Uterus (tissue), 4 donors: Measurements from ENCODE around the gene IFNAR2. TPM values are rescaled to one million over a fixed set of nuclear protein-coding genes. Genes with fewer than 3 reads are reported as not detected.
A peak's percentile ranks its signal among the peaks of the same experiment; 100 is the strongest.

Experiments used
- DNase-seq, 2 donors: peaks; one replicate each; pipeline ENCODE4 v3.0.0-alpha.2; 2019 to 2020
- H3K27ac ChIP-seq, 2 donors: fragments of 200-600 bp; sonication (generic); 1 replicate in 1 of 2; 2 replicates in 1 of 2; pipeline ENCODE4 v1.5.1; 2016 to 2018
- H3K27me3 ChIP-seq, 2 donors: fragments of 200-600 bp; sonication (generic); one replicate each; pipeline ENCODE4 v1.5.1; 2018 to 2019; ENCODE audit warnings: control low read depth in 1 of 2
- H3K36me3 ChIP-seq, 2 donors: fragments of 200-600 bp; sonication (generic); one replicate each; pipeline ENCODE4 v1.5.1; 2019; ENCODE audit warnings: control low read depth in 1 of 2
- H3K4me1 ChIP-seq, 2 donors: fragments of 200-600 bp; sonication (generic); one replicate each; pipeline ENCODE4 v1.5.1; 2018 to 2019; ENCODE audit warnings: control low read depth in 1 of 2
- H3K4me3 ChIP-seq, 2 donors: fragments of 200-600 bp; sonication (generic); 1 replicate in 1 of 2; 2 replicates in 1 of 2; pipeline ENCODE4 v1.5.1; 2018 to 2019; ENCODE audit warnings: mild to moderate bottlenecking in 1 of 2
- H3K9me3 ChIP-seq, 2 donors: fragments of 200-600 bp; sonication (generic); one replicate each; pipeline ENCODE4 v1.5.1; 2019; ENCODE audit warnings: control low read depth in 1 of 2
- POLR2A ChIP-seq, 2 donors: fragments of 450-650 bp; IDR thresholded peaks; one replicate each; pipeline ENCODE4 v1.6.1; 2016; ENCODE audit warnings: antibody characterized with exemption in 2 of 2, mild to moderate bottlenecking in 1 of 2, moderate library complexity in 1 of 2
- intact Hi-C: fragments of 100-400 bp; cut with DNase I; formaldehyde crosslinking; loops from one replicate; pipeline ENCODE4 v1.15.1; 2023; ENCODE audit warnings: low total_unique reads
- total RNA-seq, 4 donors: library from RNA; depleted of rRNA in 3 of 4; stranded (reverse); fragments of >200 nt in 3 of 4; gene quantifications; one replicate each; pipeline versions ENCODE4 v1.1.0 to v1.2.4, GENCODE V29; 2014 to 2023
- TF ChIP-seq, protein P1 (sequence below), 4 experiments: fragments of 200-600 bp in 2 of 4; fragments of 450-650 bp in 2 of 4; sonication (generic) in 2 of 4; IDR thresholded peaks; one replicate each; pipeline ENCODE4 v1.5.1; 2016 to 2019; ENCODE audit warnings: antibody characterized with exemption in 4 of 4, mild to moderate bottlenecking in 2 of 4, moderate library complexity in 1 of 4
- donor health status: DM: yes; HTN: yes; CAD: no.

Gene IFNAR2
- total RNA-seq, 4 donors from 2014 or later, result 2.4 to 38.4 (median 24.4) TPM

GRCh38 chr21:33207449-33208149 is 22.1 kb upstream of the IFNAR2 start:
- Histone ChIP-seq H3K36me3 (no peaks in the 10 kb centered on the region), H3K27me3 (no peaks in the 10 kb centered on the region), H3K4me3 (no peak overlapping the region), H3K9me3 (no peaks in the 10 kb centered on the region), H3K27ac (no peak overlapping the region), H3K4me1 (peaks cover 0 to 5% of the 10 kb centered on the region in 2 donors)
- no peak for DNase-seq
- intact Hi-C loops, result no loop called here
- no peak for TF ChIP-seq POLR2A (IDR thresholded peaks at IDR 0.05)
- TF ChIP-seq, protein P1, sequence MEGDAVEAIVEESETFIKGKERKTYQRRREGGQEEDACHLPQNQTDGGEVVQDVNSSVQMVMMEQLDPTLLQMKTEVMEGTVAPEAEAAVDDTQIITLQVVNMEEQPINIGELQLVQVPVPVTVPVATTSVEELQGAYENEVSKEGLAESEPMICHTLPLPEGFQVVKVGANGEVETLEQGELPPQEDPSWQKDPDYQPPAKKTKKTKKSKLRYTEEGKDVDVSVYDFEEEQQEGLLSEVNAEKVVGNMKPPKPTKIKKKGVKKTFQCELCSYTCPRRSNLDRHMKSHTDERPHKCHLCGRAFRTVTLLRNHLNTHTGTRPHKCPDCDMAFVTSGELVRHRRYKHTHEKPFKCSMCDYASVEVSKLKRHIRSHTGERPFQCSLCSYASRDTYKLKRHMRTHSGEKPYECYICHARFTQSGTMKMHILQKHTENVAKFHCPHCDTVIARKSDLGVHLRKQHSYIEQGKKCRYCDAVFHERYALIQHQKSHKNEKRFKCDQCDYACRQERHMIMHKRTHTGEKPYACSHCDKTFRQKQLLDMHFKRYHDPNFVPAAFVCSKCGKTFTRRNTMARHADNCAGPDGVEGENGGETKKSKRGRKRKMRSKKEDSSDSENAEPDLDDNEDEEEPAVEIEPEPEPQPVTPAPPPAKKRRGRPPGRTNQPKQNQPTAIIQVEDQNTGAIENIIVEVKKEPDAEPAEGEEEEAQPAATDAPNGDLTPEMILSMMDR (IDR thresholded peaks at IDR 0.05), result no peak

GRCh38 chr21:33208534-33208933 is 21.2 kb upstream of the IFNAR2 start:
- Histone ChIP-seq H3K27me3 (no peaks in the 10 kb centered on the region), H3K4me1 (peaks cover 0 to under 1% of the 10 kb centered on the region in 2 donors), H3K27ac (no peak overlapping the region), H3K36me3 (no peaks in the 10 kb centered on the region), H3K4me3 (no peak overlapping the region), H3K9me3 (no peaks in the 10 kb centered on the region)
- intact Hi-C loops, result no loop called here
- no peak for DNase-seq
- TF ChIP-seq POLR2A (IDR thresholded peaks at IDR 0.05), result no peak
- TF ChIP-seq, protein P1 (IDR thresholded peaks at IDR 0.05), result no peak

DNA sequence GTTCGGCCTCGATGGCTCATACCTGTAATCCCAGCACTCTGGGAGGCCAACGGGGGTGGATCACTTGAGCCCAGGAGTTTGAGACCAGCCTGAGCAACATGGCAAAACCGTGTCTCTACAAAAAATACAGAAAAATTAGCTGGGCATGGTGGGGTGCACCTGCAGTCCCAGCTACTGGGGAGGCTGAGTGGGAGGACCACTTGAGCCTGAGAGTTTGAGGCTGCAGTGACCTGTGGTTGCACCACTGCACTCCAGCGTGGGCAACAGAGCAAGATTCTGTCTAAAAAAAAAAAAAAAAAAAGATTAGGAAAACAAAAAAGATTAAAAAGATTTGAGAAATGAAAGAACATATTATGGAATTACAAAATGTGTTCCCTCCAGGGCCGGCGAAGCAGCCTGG is 18.4 kb upstream of the IFNAR2 start:
- Histone ChIP-seq H3K27ac (no peak overlapping the region), H3K36me3 (no peaks in the 10 kb centered on the region), H3K4me1 (no peaks in the 10 kb centered on the region), H3K27me3 (no peaks in the 10 kb centered on the region), H3K9me3 (no peaks in the 10 kb centered on the region), H3K4me3 (no peak overlapping the region)
- no peak for TF ChIP-seq POLR2A (IDR thresholded peaks at IDR 0.05)
- TF ChIP-seq, protein P1 (IDR thresholded peaks at IDR 0.05), result no peak
- intact Hi-C loops, result no loop called here
- no peak for DNase-seq

DNA sequence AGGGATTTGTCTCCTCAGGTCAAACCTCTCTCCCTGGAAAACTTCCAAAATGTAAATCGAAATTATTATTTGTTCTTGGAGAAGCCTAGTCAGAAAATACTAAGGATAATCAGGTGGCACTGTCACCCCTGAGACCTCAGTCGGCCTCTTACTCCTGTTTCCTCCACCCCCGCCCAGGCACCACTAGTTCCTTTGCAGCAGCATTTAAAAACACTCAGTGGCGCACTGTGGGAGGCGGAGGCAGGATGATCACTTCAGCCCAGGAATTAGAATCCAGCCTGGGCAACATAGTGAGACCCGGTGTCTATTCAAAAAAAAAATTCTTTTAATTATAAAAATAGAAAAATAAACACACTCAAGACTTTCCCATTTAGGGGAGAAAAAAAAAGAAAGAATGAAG is 18.0 kb upstream of the IFNAR2 start:
- no peaks in the 10 kb centered on the region for H3K9me3 ChIP-seq
- no peak overlapping the region for H3K4me3 ChIP-seq
- no peaks in the 10 kb centered on the region for H3K36me3 ChIP-seq
- no peak for DNase-seq
- H3K27ac ChIP-seq, result no peak overlapping the region
- H3K27me3 ChIP-seq, result no peaks in the 10 kb centered on the region
- H3K4me1 ChIP-seq, result no peaks in the 10 kb centered on the region
- TF ChIP-seq, protein P1 (IDR thresholded peaks at IDR 0.05), result no peak
- no peak for TF ChIP-seq POLR2A (IDR thresholded peaks at IDR 0.05)
- intact Hi-C loops, result no loop called here

GRCh38 chr21:33212159-33212851 is 17.4 kb upstream of the IFNAR2 start:
- H3K27ac ChIP-seq, result peak overlapping the region in 1 of 2 donors; percentile 2
- TF ChIP-seq, protein P1 (IDR thresholded peaks at IDR 0.05), result no peak
- no peak for TF ChIP-seq POLR2A (IDR thresholded peaks at IDR 0.05)
- no peaks in the 10 kb centered on the region for H3K9me3 ChIP-seq
- DNase-seq, result no peak
- H3K27me3 ChIP-seq, result no peaks in the 10 kb centered on the region
- intact Hi-C loops, result no loop called here
- H3K4me1 ChIP-seq, result no peaks in the 10 kb centered on the region
- no peaks in the 10 kb centered on the region for H3K36me3 ChIP-seq
- no peak overlapping the region for H3K4me3 ChIP-seq
